ENCODE results near the gene MOV10. TPM values are rescaled to one million over a fixed set of nuclear protein-coding genes. Genes with fewer than 3 reads are reported as not detected.
"Not testable (repeated sequence)": the region's sequence is repeated elsewhere in the genome, so short reads cannot be mapped to it uniquely, and the experiment has no call there.

Gene MOV10
- total RNA-seq, 2 donors from 2014 or later = 26.2 to 29.3 TPM

GRCh38 chr1:112721966-112722524, 47.6 kb downstream of the MOV10 start:
- WGBS, 2 donors = 26 to 29% methylated on average over 8 to 10 of the region's 10 CpGs
- ATAC-seq = no peak
- intact Hi-C loops (cut with DNase I) = loop anchor here (5.0 to 10.0 kb wide), 2 partner anchors 80 to 343 kb away; no protein-coding TSS in a partner anchor

DNA sequence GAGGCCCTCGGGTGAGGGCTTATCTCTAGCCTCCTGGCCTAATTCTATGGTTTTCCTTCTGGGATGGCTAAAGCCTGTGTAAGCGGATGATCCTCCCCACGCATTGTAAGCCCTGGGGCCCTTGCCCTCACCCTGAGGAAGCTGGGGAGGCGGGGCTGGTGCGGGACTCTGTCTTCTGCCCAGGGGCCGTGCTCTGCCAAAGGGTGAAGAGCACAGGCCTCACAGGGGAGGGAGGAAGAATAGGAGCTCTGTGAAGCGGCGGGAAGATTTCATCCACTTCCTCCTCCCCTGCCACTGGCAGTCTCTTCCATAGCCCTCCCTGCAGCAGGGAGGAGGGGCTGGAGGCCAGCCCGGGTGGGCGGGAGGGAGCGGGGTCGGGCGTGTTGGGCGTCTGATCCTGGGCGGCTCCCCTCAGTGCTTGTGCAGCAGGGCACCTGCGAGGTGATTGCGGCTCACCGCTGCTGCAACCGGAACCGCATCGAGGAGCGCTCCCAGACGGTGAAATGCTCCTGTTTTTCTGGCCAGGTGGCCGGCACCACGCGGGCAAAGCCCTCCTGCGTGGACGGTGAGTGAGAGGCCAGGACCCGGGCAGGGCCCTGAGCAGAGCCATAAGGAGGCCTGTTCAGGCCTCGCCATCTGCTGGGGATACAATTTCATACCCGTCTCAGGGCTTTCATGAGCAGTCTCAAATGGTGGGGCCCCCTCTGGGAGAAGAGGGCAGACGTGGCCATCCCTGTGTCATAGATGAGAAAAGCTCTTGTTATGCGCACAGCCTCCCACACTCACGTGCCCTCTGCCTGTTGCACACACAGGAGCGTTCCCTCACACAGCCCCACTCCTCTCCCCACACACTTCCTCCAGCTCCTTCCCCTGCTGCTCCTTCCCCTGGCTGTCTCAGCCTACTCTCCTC, 48.4 kb downstream of the MOV10 start:
- Histone ChIP-seq H3K9me3 (no peaks in the 10 kb centered on the region), H3K27ac (no peak overlapping the region), H3K36me3 (replicated peaks in 1 of 2; ENCODE audit: insufficient read depth in 1 of 2, low read depth in 2 of 2) (no peaks in the 10 kb centered on the region), H3K27me3 (no peaks in the 10 kb centered on the region), H3K4me1 (peaks cover 14% of the 10 kb centered on the region), H3K4me3 (no peak overlapping the region)
- TF ChIP-seq CTCF (IDR thresholded peaks at IDR 0.05) = no peak
- TF ChIP-seq POLR2A (IDR thresholded peaks at IDR 0.05) = no peak
- intact Hi-C loops (cut with DNase I) = loop anchor here (5.0 to 10.0 kb wide), 2 partner anchors 79 to 342 kb away; no protein-coding TSS in a partner anchor
- ATAC-seq (peak; percentile 16), DNase-seq (no peak)
- 45 to 49% methylated on average over 12 to 35 of the region's 35 CpGs for WGBS, 2 donors

More at GRCh38 chr1:112721966-112722524, 47.6 kb downstream of the MOV10 start:
- Histone ChIP-seq H3K27ac (no peak overlapping the region), H3K9me3 (no peaks in the 10 kb centered on the region), H3K27me3 (no peaks in the 10 kb centered on the region), H3K36me3 (replicated peaks in 1 of 2; ENCODE audit: insufficient read depth in 1 of 2, low read depth in 2 of 2) (no peaks in the 10 kb centered on the region), H3K4me1 (peaks cover 14% of the 10 kb centered on the region), H3K4me3 (no peak overlapping the region)
- DNase-seq = no peak
- TF ChIP-seq POLR2A (IDR thresholded peaks at IDR 0.05) (no peak), CTCF (IDR thresholded peaks at IDR 0.05) (no peak)

GRCh38 chr1:112723511-112723839, 49.0 kb downstream of the MOV10 start:
- Histone ChIP-seq H3K27me3 (no peaks in the 10 kb centered on the region), H3K9me3 (no peaks in the 10 kb centered on the region), H3K4me1 (peaks cover 13% of the 10 kb centered on the region), H3K36me3 (replicated peaks in 1 of 2; ENCODE audit: insufficient read depth in 1 of 2, low read depth in 2 of 2) (no peaks in the 10 kb centered on the region), H3K4me3 (no peak overlapping the region), H3K27ac (no peak overlapping the region)
- intact Hi-C loops (cut with DNase I) = loop anchor here (5.0 to 10.0 kb wide), 2 partner anchors 79 to 341 kb away; no protein-coding TSS in a partner anchor
- ATAC-seq = no peak
- no peak for TF ChIP-seq CTCF (IDR thresholded peaks at IDR 0.05)
- no peak for TF ChIP-seq POLR2A (IDR thresholded peaks at IDR 0.05)
- no peak for DNase-seq
- 73 to 79% methylated on average over 8 of the region's 8 CpGs for WGBS, 2 donors

DNA sequence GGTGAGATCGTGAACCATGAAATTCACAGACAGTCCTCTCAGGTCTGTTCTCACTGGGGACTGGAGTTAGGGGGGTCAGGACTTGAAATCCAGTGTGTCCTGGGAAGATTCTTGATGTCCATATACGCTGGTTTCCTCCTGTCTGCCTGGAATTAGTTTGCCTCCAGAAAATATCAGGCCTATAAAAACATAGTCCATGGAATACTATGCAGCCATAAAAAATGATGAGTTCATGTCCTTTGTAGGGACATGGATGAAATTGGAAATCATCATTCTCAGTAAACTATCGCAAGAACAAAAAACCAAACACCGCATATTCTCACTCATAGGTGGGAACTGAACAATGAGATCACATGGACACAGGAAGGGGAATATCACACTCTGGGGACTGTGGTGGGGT, 49.8 kb downstream of the MOV10 start:
- not testable (repeated sequence) for H3K9me3 ChIP-seq; H3K4me1 ChIP-seq; H3K27ac ChIP-seq; H3K36me3 ChIP-seq (replicated peaks in 1 of 2; ENCODE audit: insufficient read depth in 1 of 2, low read depth in 2 of 2); ATAC-seq; H3K27me3 ChIP-seq; DNase-seq; H3K4me3 ChIP-seq
- intact Hi-C loops (cut with DNase I) = loop anchor here (5.0 to 10.0 kb wide), 2 partner anchors 78 to 341 kb away; no protein-coding TSS in a partner anchor
- WGBS, 2 donors = 80 to 83% methylated on average over 3 of the region's 4 CpGs

- Histone ChIP-seq H3K36me3 (replicated peaks in 1 of 2; ENCODE audit: insufficient read depth in 1 of 2, low read depth in 2 of 2) (no peaks in the 10 kb centered on the region), H3K9me3 (no peaks in the 10 kb centered on the region), H3K4me3 (no peak overlapping the region), H3K27me3 (no peaks in the 10 kb centered on the region), H3K4me1 (no peaks in the 10 kb centered on the region), H3K27ac (no peak overlapping the region)
- DNase-seq (no peak), ATAC-seq (no peak)
- no peak for TF ChIP-seq POLR2A (IDR thresholded peaks at IDR 0.05)
- TF ChIP-seq CTCF (IDR thresholded peaks at IDR 0.05) = no peak
- 34 to 49% methylated on average over 2 of the region's 2 CpGs for WGBS, 2 donors
- intact Hi-C loops (cut with DNase I) = loop anchor here (10.0 kb wide), 1 partner anchor 337 kb away; no protein-coding TSS in a partner anchor
These were observed 53.3 kb downstream of the MOV10 start for GRCh38 chr1:112727716-112728115.

GRCh38 chr1:112728306-112728971, 54.0 kb downstream of the MOV10 start:
- WGBS, 2 donors = 88 to 94% methylated on average over 26 to 32 of the region's 33 CpGs
- H3K9me3 ChIP-seq; H3K27ac ChIP-seq; H3K36me3 ChIP-seq (replicated peaks in 1 of 2; ENCODE audit: insufficient read depth in 1 of 2, low read depth in 2 of 2); H3K4me3 ChIP-seq; H3K4me1 ChIP-seq; H3K27me3 ChIP-seq; DNase-seq; ATAC-seq: not testable (repeated sequence)
- intact Hi-C loops (cut with DNase I) = loop anchor here (10.0 kb wide), 1 partner anchor 336 kb away; no protein-coding TSS in a partner anchor

GRCh38 chr1:112729011-112729410, 54.6 kb downstream of the MOV10 start:
- DNase-seq; H3K4me1 ChIP-seq; H3K4me3 ChIP-seq; H3K27me3 ChIP-seq; H3K27ac ChIP-seq; ATAC-seq; H3K36me3 ChIP-seq (replicated peaks in 1 of 2; ENCODE audit: insufficient read depth in 1 of 2, low read depth in 2 of 2); H3K9me3 ChIP-seq: not testable (repeated sequence)
- intact Hi-C loops (cut with DNase I) = loop anchor here (10.0 kb wide), 1 partner anchor 336 kb away; no protein-coding TSS in a partner anchor
- 49 to 57% methylated on average over 3 of the region's 3 CpGs for WGBS, 2 donors
